DND-41 (cell line): ENCODE data around the gene SRSF12.

Source experiments
- EZH2 ChIP-seq: IDR thresholded peaks from 3 replicates; pipeline ENCODE4 v1.6.1; 2012; ENCODE audit warnings: borderline replicate concordance, low read depth, mild to moderate bottlenecking, moderate library complexity, low read length, inconsistent platforms; ENCODE audit not compliant: severe bottlenecking
- TF ChIP-seq, protein P1 (sequence below): IDR thresholded peaks from 2 replicates; pipeline ENCODE4 v1.5.1; 2012; ENCODE audit warnings: borderline replicate concordance, low read length, moderate library complexity, mild to moderate bottlenecking; ENCODE audit not compliant: poor library complexity, severe bottlenecking; ENCODE audit errors: extremely low read depth

- TF ChIP-seq, protein P1, sequence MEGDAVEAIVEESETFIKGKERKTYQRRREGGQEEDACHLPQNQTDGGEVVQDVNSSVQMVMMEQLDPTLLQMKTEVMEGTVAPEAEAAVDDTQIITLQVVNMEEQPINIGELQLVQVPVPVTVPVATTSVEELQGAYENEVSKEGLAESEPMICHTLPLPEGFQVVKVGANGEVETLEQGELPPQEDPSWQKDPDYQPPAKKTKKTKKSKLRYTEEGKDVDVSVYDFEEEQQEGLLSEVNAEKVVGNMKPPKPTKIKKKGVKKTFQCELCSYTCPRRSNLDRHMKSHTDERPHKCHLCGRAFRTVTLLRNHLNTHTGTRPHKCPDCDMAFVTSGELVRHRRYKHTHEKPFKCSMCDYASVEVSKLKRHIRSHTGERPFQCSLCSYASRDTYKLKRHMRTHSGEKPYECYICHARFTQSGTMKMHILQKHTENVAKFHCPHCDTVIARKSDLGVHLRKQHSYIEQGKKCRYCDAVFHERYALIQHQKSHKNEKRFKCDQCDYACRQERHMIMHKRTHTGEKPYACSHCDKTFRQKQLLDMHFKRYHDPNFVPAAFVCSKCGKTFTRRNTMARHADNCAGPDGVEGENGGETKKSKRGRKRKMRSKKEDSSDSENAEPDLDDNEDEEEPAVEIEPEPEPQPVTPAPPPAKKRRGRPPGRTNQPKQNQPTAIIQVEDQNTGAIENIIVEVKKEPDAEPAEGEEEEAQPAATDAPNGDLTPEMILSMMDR, result no peak
- TF ChIP-seq EZH2, result no peak
Measured at GRCh38 chr6:89145956-89146717, 28.3 kb upstream of the SRSF12 start, which contains the start of gene PM20D2.
